Stimulated activated CD4-positive, alpha-beta T cell treated with anti-CD3 and anti-CD28 coated beads, Interleukin-1b, Interleukin-23, amount 100 ng/mL, for 24 hours (primary cell): ENCODE results near the gene RNF130.

Experiments used
- DNase-seq, 4 experiments: peaks; one replicate each; pipeline ENCODE4 v3.0.0-alpha.2; 2020; ENCODE audit warnings: low read depth in 4 of 4, low spot score in 1 of 4

The RNF130 gene

DNA sequence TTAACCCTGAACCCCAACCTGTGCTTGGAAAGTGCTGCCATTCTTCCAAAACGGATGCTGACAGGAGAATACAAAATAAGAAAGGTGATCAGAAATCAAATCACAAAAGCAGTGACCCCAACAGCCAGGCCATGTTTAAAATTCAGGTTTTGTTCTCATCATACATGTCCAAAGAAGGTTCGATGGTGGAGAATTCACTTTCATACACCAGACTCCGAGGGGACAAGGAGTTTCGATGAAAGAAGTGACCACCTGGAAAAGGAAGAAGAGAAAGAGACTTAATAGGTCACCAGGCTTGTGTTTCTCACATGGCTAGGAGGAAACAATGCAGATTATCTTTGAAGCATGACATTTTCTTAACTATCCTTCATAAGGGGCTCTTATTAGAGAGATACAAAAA, 151.4 kb downstream of the RNF130 start:
- DNase-seq = no peak

DNA sequence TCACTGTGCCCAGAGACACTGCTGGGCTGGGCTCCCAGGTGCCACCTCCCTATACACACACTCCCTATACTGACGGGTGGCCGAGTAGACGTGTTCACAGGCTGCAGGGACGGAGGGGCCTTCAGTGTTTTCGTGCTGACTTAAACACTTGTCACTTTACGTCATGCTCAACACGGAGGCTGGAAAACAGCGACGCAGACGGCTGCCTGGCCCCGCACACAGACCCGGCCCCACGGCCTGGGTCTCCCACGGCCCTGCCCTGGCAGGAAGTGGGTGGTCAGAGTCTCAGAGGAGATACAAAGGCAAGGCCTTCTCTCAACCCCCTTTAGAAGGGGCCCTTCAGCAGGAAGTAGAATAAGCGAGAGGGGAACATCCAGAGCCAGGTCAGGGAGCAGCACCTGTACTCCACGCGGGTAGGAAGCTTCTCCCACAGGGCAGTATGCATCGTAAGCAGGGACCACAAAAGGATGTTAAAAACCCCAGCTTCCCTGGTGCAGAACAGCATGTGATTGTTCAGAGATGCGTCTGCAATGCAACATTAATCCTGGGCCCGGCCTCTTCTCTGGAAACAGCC, 152.0 kb downstream of the RNF130 start:
- DNase-seq = no peak

DNA sequence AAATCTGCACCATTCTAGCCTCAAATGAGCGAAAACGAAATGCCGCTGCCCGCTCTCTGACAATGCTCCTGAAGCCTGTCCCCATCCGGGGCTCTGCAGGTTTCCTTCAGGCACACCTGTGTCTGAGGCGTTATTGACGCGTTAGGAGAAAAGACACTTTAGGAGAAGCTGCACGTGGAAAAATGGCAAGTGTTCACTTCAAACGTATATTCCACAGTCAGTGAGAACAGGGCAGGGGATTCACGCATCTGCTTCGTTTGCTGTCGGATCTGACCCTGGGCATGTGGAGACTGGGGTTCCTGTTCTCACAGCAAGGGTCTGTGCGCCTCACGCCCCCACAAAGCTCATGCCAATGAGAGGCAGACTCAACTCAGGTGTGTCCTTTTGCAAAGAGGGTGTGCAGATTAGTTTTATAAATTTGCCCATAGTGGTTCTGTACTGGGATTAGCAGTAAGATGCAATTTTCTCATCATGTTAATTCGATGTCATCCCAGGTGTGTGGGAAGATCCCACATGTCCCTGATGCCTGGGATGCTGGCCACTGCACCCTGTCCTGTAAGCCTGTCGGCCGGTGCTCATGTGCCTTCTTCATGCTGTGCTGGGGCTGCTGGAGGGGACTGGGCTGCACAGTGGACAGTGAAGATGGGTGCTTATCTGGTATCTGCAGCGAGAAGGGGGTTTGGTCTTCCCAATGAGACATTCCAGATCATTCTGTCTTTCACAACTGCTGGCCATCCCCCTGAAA, 152.6 kb downstream of the RNF130 start:
- no peak for DNase-seq

DNA sequence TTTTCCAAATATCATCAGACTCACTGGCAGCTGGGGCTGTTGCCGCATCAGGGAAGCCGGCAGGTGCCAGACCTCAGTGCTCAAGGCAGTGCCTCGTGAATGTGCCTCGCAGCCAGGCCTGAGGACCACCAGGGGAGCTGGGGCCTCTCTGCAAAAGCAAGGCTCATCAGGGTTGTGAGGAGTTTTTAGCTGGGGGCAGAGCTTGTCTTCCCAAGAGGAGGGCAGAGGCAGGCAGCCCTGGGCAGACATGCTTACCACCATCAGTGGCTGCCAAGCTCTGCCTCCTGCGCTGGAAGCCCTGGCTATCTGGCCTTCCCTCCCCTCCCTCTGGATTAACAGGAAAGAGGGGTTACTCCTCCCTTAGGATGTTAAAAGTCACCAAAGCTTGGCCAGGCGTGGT, 155.0 kb downstream of the RNF130 start:
- no peak for DNase-seq

DNA sequence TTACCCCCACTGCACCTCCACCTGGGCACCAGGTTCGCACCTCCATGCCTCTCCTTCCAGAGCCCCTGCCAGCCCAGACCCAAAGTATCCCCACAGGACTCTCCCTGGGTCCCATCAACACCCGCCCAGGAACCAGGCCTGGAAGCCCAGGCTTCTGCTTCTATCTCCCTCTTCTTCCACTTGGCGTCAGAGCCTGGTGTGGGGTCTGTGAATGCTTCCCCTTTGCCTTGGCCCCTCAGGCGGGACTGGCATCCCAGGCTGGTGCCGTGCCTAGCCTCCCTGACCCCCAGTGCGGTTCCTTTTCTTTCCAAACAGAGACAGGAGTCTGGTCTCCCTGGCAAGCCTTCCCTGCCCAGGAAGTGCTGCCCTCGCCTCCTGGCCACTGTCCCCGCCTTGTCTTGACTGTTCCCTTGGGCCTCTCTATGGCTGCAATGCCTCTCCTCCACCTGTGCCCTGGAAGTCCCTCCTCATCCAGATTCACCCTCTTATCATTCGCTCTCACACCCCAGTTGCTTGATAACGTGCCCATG, 156.1 kb downstream of the RNF130 start:
- DNase-seq = no peak

DNA sequence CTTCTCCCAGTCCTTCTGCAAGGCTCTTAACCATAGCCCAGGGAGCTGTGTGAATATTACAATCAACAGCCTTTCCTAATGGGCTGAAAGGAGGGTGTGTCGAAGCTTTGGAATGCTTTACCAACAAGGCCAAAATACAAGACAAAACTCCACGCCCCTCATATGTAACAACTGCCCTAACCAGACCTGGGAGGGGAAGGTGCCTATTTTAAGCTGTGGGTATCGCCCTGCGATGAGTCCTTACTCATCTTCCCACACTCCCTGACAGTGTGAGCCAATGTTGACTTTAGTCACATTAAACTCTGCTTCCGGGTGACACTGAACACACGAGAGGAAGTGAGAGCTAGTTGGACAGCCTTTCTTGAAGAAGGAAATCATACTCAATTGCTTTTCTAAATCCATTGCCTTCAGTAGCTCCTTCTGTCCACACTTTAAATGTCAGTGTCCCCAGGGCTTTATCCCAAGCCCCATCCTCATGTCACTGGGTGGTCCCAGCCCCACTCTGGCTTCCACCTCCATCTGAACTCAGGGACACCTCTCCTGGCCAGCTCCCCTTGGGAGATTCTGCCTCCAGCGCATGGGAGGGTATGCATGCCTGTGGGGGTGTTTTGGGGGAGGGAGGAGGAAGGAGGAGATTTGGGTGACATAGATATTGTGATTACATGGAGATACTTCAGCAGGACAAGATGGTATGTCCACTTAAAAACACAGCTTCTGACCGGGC, 157.4 kb downstream of the RNF130 start:
- DNase-seq = no peak

DNA sequence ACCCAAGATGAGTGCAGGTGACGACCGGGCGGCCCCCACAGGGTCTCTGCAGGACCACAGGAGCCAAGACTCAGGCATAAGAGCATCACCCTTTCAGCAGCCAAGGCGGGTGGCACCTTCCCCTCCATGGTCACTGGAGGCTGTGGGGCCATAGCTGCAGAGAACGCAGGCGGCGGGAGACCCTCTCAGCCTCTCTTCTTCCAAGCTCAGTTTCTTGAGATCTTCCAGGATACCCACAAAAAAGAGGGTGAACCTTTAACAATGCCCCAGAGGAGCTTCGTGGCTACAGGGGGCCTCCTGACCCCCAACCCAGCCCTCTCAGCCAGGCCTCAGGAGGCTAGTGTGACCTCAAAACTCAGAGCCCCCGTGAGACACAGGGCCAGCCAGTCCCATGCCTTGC, 158.1 kb downstream of the RNF130 start:
- DNase-seq = no peak

DNA sequence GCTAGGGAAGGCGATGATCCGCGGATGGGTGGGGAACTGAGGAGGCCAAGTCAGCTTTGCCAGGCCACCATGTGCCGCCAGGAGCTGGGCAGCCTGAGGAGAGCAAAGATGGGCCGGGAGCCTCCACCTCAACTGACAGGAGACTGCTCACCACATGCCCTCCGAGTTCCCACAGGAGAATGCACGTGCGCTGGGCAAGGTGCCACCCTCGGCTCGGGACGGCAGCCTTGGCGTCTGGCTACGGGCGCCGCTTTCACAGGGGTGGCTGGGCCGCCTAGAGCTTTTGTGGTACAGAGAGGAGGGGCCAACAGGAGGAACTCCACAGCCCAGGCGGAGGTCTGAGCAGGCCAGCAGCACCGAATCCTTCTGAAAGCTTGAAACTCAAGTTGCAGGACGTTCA, 158.6 kb downstream of the RNF130 start:
- DNase-seq = no peak

DNA sequence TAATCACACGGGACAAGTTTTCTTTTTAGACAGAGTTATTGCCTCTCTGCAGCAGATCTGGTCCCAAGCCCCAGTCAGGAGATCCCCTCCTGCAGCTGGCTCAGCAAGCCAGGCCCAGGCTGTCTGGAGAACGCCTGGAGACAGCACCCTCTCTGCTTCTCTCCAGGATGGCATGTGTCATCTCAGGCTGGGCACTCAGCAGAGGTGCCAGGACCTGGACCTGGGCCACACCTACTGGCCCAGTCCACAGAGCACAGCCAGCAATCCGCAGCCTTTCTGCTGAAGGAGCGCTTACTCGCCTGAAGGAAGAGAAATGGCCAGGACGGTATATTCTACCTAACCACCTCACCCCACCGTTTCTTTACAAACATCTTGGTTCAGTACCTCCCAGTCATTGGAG, 159.2 kb downstream of the RNF130 start:
- no peak for DNase-seq

DNA sequence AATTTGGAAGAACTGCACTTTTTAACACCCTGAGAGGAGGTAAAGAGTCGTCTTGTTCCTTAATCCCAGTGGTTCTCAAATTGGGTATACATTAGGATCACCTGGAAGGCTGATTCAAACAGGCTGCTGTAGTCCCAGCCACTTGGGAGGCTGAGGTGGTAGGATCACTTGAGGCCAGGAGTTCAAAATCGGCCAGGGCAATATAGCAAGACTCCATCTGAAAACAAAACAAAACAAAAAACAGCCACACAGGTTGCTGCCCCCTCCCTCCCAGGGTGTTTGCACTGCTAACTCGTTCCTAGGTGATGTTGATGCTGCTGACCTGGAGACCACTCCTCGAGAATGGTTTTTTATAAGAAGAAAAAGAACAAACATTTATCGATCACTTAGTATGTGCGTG, 162.3 kb downstream of the RNF130 start:
- no peak for DNase-seq

DNA sequence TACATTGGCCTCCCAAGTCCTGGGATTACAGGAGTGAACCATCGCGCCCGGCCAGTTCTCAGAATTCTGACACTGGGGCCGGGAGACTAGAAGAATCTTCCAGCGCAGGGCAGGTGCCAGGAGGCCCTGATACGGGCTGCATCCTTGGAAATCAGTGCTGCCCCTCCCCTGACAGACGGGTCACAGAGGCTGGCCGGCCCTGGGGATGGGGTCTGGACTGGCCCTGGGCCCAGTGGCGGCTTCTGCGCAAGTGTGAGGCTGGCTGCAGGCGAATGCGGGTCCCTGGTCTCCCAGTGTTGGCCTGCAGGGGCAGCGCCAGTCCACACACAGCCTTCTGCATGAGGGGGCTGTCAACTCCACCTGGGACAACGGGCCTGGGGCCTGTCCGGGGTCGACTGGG, 163.0 kb downstream of the RNF130 start:
- no peak for DNase-seq

DNA sequence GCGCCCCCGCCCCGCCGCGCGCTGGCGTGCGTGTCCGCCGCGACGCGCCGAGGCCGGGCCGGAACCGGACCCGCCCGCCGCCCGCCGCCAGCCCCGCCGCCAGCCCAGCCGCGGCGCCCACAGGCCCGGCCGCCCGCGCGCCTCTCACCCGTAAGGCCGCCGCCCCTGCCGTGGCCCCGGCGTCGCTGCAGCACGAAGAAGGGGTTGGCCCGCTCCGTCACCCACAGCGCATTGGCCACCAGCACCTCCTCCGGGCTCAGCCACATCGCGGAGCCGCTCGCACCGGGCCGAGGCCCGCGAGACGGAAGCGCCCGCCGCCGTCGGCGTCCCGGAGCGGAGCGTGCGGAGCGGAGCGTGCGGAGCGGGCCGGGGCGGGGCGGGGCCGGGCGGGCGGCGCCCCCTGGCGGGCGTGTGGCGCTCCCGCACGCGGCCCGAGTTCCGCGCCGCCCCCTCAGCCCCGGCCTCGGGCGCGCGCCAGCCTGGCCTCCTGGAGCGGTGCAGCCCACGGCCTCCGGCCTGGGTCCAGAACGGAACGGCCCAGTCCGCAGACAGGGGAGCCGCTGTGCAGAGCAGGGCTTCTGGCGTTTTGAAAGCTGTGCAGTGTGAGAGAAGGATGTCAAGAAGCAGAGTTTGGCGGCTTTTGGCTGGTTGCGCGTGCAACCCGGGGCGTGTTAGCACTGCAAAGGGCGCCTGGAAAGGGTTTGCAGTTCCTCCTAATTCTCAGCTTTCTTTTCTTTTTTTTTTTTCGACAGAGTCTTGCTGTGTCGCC, 163.8 kb downstream of the RNF130 start, which contains the start of gene TBC1D9B:
TSS of gene TBC1D9B (minus strand) at position 342 of the 769 bp plus-strand sequence. CDS start at position 266, 76 bp downstream.
- DNase-seq = peak; percentile 23 to 56 (median 52)

DNA sequence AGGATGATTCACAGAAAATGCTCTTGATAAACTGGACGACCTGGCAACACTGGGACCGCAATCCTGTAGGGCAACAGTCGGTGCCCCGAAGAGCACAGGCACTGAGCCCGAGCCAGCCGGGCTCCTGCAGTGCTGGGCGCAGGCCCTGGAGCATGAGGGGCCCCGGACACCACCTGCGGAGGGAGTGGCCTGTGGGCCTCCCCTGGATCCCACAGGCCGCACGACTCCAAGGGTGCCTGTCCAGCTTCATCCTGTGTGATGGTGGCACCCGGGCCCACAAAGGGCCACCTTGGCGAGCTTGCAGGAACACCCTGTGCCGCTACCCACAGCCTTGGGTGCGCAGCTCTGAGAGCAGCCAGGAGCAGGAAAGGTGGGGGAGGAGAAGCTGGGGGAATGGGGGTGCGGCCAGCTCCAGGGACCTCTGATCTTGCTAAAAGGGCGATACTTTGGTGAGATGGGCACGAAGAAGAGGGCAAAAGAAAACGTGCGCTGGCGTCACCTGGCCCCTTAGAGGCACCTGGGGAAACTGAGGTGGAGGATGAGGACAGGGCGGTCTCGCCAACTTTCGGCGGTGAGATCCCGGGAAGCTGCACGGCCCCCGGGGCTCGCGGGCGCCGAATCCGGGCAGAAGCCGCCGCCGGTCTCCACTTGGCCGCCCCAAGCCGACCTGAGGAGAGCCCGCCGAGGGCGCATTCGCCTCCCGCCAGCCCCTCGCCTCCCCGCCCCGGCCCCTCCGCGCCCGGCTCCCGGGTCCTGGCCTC, 164.6 kb downstream of the RNF130 start:
- DNase-seq = peak in 1 of 4 experiments; percentile 17

DNA sequence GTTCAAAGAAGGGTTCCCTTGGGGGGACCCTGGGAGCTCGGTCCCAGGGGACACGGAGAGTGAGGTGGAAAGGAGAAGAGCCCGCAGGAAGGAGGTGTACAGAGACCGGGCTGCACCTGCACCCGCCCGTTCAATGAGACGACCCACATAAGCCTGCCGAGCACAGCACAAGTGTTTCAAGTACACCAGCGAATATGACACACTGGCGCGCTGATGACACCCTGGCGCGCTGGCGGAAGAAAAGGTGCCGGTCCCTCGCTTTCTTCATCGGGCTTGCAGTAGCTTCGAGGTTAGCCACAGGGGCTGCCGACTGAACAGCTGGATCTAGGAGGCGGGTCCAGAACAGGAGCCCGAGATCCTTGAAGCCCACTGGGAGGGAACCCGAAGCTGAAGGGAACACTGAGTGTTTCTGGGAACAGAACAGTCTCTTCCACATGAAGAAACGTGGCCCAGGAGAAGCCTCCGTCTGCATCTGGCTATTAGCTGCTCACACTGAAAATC, 165.2 kb downstream of the RNF130 start:
- no peak for DNase-seq

DNA sequence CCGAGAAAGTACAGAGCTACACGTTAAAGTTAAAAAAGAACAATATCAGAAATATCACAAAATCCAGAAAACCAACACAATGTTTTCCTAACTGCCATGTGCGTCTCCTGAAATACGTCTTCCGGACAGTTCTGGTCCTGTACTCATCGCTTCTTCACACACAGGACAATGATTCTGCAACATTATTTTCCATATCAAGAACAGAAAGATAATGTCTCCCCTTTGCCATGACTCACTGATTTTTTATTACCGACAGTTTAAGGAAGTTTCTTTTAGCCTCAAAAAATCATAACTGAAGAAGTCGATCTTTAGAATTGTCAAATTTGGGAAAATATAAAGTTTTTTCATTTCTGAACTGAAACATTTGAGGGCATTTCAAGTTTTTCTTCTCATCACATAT, 166.4 kb downstream of the RNF130 start:
- DNase-seq = no peak
